GM21515 (cell line): ENCODE data around the gene PIK3C2G.
"Not testable (repeated sequence)": the region's sequence is repeated elsewhere in the genome, so short reads cannot be mapped to it uniquely, and the experiment has no call there.

Source experiments
- ATAC-seq: cut with Tn5 transposase; IDR thresholded peaks from one replicate; pipeline ENCODE4 v1.9.1; 2021; ENCODE audit not compliant: unreplicated experiment

The PIK3C2G gene

GRCh38 chr12:18468246-18469075 lies 207.1 kb downstream of the PIK3C2G start:
- ATAC-seq = no peak

GRCh38 chr12:18470251-18470650 lies 208.9 kb downstream of the PIK3C2G start:
- ATAC-seq = no peak

GRCh38 chr12:18472304-18472703 lies 211.0 kb downstream of the PIK3C2G start:
- no peak for ATAC-seq

- no peak for ATAC-seq
Observed at GRCh38 chr12:18472806-18473205, 211.5 kb downstream of the PIK3C2G start.

GRCh38 chr12:18476861-18477260 lies 215.5 kb downstream of the PIK3C2G start:
- no peak for ATAC-seq

- no peak for ATAC-seq
Observed at GRCh38 chr12:18479256-18479655, 217.9 kb downstream of the PIK3C2G start.

- no peak for ATAC-seq
Observed at GRCh38 chr12:18482601-18483120, 221.3 kb downstream of the PIK3C2G start.

- no peak for ATAC-seq
Observed at GRCh38 chr12:18483698-18484325, 222.5 kb downstream of the PIK3C2G start.

- ATAC-seq = no peak
Observed at GRCh38 chr12:18486036-18486435, 224.7 kb downstream of the PIK3C2G start.

GRCh38 chr12:18487509-18487908 lies 226.2 kb downstream of the PIK3C2G start:
- ATAC-seq = no peak

- no peak for ATAC-seq
Observed at GRCh38 chr12:18492372-18493025, 231.2 kb downstream of the PIK3C2G start.

GRCh38 chr12:18496156-18496555 lies 234.8 kb downstream of the PIK3C2G start:
- no peak for ATAC-seq

- not testable (repeated sequence) for ATAC-seq
Observed at GRCh38 chr12:18500160-18500574, 238.8 kb downstream of the PIK3C2G start.

GRCh38 chr12:18500736-18501135 lies 239.4 kb downstream of the PIK3C2G start:
- not testable (repeated sequence) for ATAC-seq

GRCh38 chr12:18502422-18502968 lies 241.2 kb downstream of the PIK3C2G start:
- no peak for ATAC-seq

- ATAC-seq = no peak
Observed at GRCh38 chr12:18521461-18521860, 260.1 kb downstream of the PIK3C2G start.

- no peak for ATAC-seq
Observed at GRCh38 chr12:18522806-18523205, 261.5 kb downstream of the PIK3C2G start.

GRCh38 chr12:18542497-18542896 lies 281.2 kb downstream of the PIK3C2G start:
- ATAC-seq = not testable (repeated sequence)

- ATAC-seq = no peak
Observed at GRCh38 chr12:18546399-18546798, 285.1 kb downstream of the PIK3C2G start.

GRCh38 chr12:18549598-18549997 lies 288.3 kb downstream of the PIK3C2G start:
- ATAC-seq = no peak

- ATAC-seq = no peak
Observed at GRCh38 chr12:18551106-18551505, 289.8 kb downstream of the PIK3C2G start.
